HG02588 (cell line): ENCODE results near the gene FAM3D.

Experiments used
- ATAC-seq: cut with Tn5 transposase; IDR thresholded peaks from one replicate; pipeline ENCODE4 v1.9.1; 2021; ENCODE audit warnings: mild to moderate bottlenecking, moderate library complexity; ENCODE audit not compliant: unreplicated experiment

The FAM3D gene

GRCh38 chr3:58603606-58604005 lies 63.0 kb downstream of the FAM3D start:
- ATAC-seq = no peak

GRCh38 chr3:58597770-58598310 lies 68.7 kb downstream of the FAM3D start:
- no peak for ATAC-seq

GRCh38 chr3:58596834-58597518 lies 69.6 kb downstream of the FAM3D start:
- no peak for ATAC-seq

DNA sequence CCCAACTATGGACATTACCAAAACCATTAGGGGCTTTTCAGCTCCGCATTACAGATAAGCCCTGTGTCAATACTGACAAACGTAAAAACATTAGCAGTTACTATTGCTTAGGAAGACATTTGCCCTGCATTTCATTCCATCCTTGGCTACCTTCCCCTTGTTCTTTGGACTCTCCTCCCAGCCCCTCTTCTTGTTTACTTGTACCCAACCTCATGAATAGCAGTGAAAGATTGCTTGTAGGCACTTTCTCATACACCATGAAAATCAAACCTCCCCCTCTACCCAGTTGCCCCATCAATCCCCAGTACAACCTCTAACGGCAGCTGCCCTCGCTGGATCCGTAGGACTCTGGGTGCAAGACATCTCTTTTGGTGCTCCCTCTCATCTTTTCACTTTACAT lies 72.5 kb downstream of the FAM3D start:
- no peak for ATAC-seq

GRCh38 chr3:58591517-58592510 lies 74.8 kb downstream of the FAM3D start:
- ATAC-seq = no peak

GRCh38 chr3:58588030-58588614 lies 78.5 kb downstream of the FAM3D start:
- ATAC-seq = no peak

- no peak for ATAC-seq
Observed at GRCh38 chr3:58586776-58587192, 79.8 kb downstream of the FAM3D start.

- ATAC-seq = no peak
Observed at GRCh38 chr3:58585994-58586393, 80.6 kb downstream of the FAM3D start.

- peak; percentile 92 for ATAC-seq
Observed at GRCh38 chr3:58585005-58585786, 81.4 kb downstream of the FAM3D start.

GRCh38 chr3:58584690-58585004 lies 81.9 kb downstream of the FAM3D start:
- no peak for ATAC-seq
